ENCODE measurements around the gene LRRC59.
A peak's percentile ranks its signal among the peaks of the same experiment; 100 is the strongest.
"Not testable (repeated sequence)": the region's sequence is repeated elsewhere in the genome, so short reads cannot be mapped to it uniquely, and the experiment has no call there.

Gene LRRC59

GRCh38 chr17:50397111-50397918 is at the start of gene LRRC59:
LRRC59 (minus strand) TSS chr17:50397523; CDS start chr17:50397317, 206 bp downstream.
- intact Hi-C loops (cut with DNase I): no loop called here
- peak; percentile 78 to 98 (median 86) for DNase-seq

GRCh38 chr17:50445730-50446325 is 48.5 kb upstream of the LRRC59 start:
- peak in 1 of 10 donors; percentile 3 for DNase-seq
- intact Hi-C loops (cut with DNase I): no loop called here

- intact Hi-C loops (cut with DNase I): no loop called here
- DNase-seq: peak in 1 of 10 donors; percentile 12
These were observed 47.8 kb upstream of the LRRC59 start for GRCh38 chr17:50444841-50445715.

GRCh38 chr17:50443505-50443974 is 46.2 kb upstream of the LRRC59 start:
- DNase-seq: no peak
- intact Hi-C loops (cut with DNase I): no loop called here

- peak in 1 of 10 donors; percentile 69 for DNase-seq
- intact Hi-C loops (cut with DNase I): no loop called here
These were observed 43.8 kb upstream of the LRRC59 start for GRCh38 chr17:50440838-50441829.

- peak in 1 of 10 donors; percentile 49 for DNase-seq
- intact Hi-C loops (cut with DNase I): no loop called here
These were observed 43.0 kb upstream of the LRRC59 start for GRCh38 chr17:50440172-50440837.

GRCh38 chr17:50439008-50439407 is 41.7 kb upstream of the LRRC59 start:
- intact Hi-C loops (cut with DNase I): no loop called here
- DNase-seq: peak in 1 of 10 donors; percentile 29

- intact Hi-C loops (cut with DNase I): no loop called here
- peak in 1 of 10 donors; percentile 26 for DNase-seq
These were observed 40.1 kb upstream of the LRRC59 start for GRCh38 chr17:50437409-50437808.

GRCh38 chr17:50432125-50432762 is 34.9 kb upstream of the LRRC59 start:
- intact Hi-C loops (cut with DNase I): no loop called here
- DNase-seq: no peak

GRCh38 chr17:50430821-50431618 is 33.7 kb upstream of the LRRC59 start:
- intact Hi-C loops (cut with DNase I): no loop called here
- no peak for DNase-seq

GRCh38 chr17:50429793-50430192 is 32.5 kb upstream of the LRRC59 start:
- no peak for DNase-seq
- intact Hi-C loops (cut with DNase I): no loop called here

GRCh38 chr17:50428831-50429424 is 31.6 kb upstream of the LRRC59 start:
- no peak for DNase-seq
- intact Hi-C loops (cut with DNase I): no loop called here

GRCh38 chr17:50428126-50428525 is 30.8 kb upstream of the LRRC59 start:
- intact Hi-C loops (cut with DNase I); DNase-seq: not testable (repeated sequence)

- intact Hi-C loops (cut with DNase I): no loop called here
- DNase-seq: peak in 1 of 10 donors; percentile 67
These were observed 29.8 kb upstream of the LRRC59 start for GRCh38 chr17:50426814-50427787.

- DNase-seq: peak in 1 of 10 donors; percentile 33
- intact Hi-C loops (cut with DNase I): no loop called here
These were observed 29.1 kb upstream of the LRRC59 start for GRCh38 chr17:50426472-50426782.

Measured in posterior cingulate gyrus (tissue), 11 donors.